ENCODE measurements around the gene CLEC17A. TPM values are rescaled to one million over a fixed set of nuclear protein-coding genes. Genes with fewer than 3 reads are reported as not detected.
A peak's percentile ranks its signal among the peaks of the same experiment; 100 is the strongest.
"Not testable (repeated sequence)": the region's sequence is repeated elsewhere in the genome, so short reads cannot be mapped to it uniquely, and the experiment has no call there.

The CLEC17A gene
- total RNA-seq, 1 donor: not detected

DNA sequence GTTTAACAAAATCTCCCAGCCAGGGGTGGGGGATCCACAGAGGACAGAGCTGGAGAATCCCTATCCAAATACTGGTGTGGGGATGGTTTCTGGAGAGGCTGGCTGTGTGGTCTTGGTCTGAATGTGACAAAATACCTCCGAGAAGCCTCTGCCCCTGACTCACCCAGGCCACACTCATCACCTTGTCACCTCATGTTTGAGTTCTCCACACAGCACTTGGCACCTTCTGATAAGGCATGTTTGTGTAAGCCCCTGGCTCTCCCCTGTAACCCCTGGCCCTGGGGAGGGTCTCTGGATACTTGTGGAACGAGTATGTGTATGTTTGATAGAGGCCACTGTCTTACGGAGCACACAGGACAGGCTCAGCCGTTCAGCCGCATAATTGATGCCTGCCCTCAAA lies 38.8 kb upstream of the CLEC17A start:
- no peak for TF ChIP-seq CTCF (IDR thresholded peaks at IDR 0.05; ENCODE audit: insufficient read depth, low read depth, low read length)
- no peak for DNase-seq (ENCODE audit: low read depth)
- no peak overlapping the region for H3K4me3 ChIP-seq (ENCODE audit: low read depth, low read length)

GRCh38 chr19:14544977-14545715 lies 37.7 kb upstream of the CLEC17A start:
- no peak overlapping the region for H3K4me3 ChIP-seq (ENCODE audit: low read depth, low read length)
- TF ChIP-seq CTCF (IDR thresholded peaks at IDR 0.05; ENCODE audit: insufficient read depth, low read depth, low read length): no peak
- DNase-seq (ENCODE audit: low read depth): peak; percentile 14

GRCh38 chr19:14545716-14546082 lies 37.2 kb upstream of the CLEC17A start:
- no peak for TF ChIP-seq CTCF (IDR thresholded peaks at IDR 0.05; ENCODE audit: insufficient read depth, low read depth, low read length)
- H3K4me3 ChIP-seq (ENCODE audit: low read depth, low read length): no peak overlapping the region
- no peak for DNase-seq (ENCODE audit: low read depth)

DNA sequence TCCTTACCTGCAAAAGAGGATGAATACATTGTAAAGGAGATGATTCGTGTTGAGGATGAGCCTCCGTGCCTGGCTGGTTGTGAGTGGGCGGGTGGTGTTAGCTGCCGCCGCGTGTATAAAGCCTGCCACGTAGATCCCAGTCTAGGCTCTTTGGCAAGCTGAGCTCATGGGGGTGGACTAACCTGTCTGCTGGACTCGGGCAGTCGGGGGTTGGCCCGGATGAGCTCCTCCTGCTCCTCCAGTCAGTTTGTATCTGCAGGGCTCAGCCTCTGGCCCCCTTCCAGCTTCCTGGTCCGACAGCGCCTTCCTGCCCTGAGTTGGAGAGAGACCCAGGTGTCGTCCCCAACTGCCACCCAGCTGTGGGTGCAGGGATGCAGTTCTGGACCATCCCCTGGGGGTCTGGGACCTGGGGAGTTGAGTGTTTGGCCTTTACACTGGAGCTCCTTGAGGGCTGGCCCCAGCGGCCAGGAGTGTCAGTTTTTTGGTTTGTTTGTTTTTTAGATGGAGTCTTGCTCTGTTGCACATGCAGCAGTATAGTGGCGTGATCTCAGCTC lies 32.6 kb upstream of the CLEC17A start:
- no peak overlapping the region for H3K4me3 ChIP-seq (ENCODE audit: low read depth, low read length)
- TF ChIP-seq CTCF (IDR thresholded peaks at IDR 0.05; ENCODE audit: insufficient read depth, low read depth, low read length): no peak
- peak; percentile 60 for DNase-seq (ENCODE audit: low read depth)

DNA sequence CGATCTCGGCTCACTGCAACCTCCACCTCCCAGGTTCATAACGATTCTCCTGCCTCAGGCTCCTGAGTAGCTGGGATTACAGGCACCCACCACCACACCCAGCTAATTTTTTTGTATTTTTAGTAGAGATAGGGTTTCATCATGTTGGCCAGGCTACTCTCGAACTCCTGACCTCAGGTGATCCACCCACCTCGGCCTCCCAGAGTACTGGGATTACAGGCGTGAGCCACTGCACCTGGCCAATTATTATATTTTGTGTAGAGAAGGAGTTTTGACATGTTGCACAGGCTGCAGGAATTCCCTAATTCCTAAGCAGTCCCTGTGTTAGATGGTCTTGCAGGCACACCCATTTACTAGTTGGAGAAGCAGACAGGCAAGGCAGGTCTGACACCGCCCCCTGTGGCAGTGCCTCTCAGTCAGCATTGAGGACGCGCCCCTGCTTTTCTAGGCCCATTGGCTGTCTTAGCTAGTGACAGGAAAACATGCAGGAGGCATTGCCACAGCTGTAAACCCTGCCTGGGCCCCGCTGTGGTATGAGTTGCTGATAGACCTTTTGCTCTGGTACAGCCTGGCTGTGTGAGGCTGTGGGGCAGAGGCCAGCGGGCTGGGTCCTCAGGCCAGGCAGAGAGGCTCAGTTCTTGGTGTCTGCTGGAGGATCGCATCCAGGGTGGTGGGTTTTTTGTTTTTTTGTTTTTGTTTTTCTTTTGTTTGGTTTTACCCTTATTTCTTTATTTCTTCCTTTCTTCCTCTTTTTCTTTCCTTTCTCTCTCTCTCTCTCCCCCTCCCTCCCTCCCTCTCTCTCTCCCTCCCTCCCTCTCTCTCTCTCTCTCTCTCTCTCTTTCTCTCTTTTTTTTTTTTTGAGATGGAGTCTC lies 31.5 kb upstream of the CLEC17A start:
- TF ChIP-seq CTCF (IDR thresholded peaks at IDR 0.05; ENCODE audit: insufficient read depth, low read depth, low read length): peak; percentile 57
- H3K4me3 ChIP-seq (ENCODE audit: low read depth, low read length): not testable (repeated sequence)
- DNase-seq (ENCODE audit: low read depth): peak; percentile 87

- H3K4me3 ChIP-seq (ENCODE audit: low read depth, low read length); DNase-seq (ENCODE audit: low read depth): not testable (repeated sequence)
These were observed 30.9 kb upstream of the CLEC17A start for GRCh38 chr19:14552006-14552360.

Data from fibroblast of villous mesenchyme (primary cell).